WERI-Rb-1 (cell line): Measurements from ENCODE around the gene SPRY4.

Source experiments
- DNase-seq: peaks from one replicate; pipeline ENCODE4 v3.0.0-alpha.2; 2020
- H3K27ac ChIP-seq: fragments of 250-450 bp; sonication (Bioruptor Pico); 2 replicates; pipeline ENCODE4 v1.5.1; 2020; ENCODE audit warnings: mild to moderate bottlenecking, moderate library complexity
- H3K27me3 ChIP-seq: fragments of 250-450 bp; sonication (Bioruptor Pico); 2 replicates; pipeline ENCODE4 v1.5.1; 2021; ENCODE audit warnings: mild to moderate bottlenecking, low read depth, moderate library complexity; ENCODE audit not compliant: insufficient read depth, severe bottlenecking
- H3K36me3 ChIP-seq: fragments of 250-450 bp; sonication (Bioruptor Pico); 2 replicates; pipeline ENCODE4 v1.5.1; 2020; ENCODE audit warnings: mild to moderate bottlenecking, moderate library complexity
- H3K4me3 ChIP-seq: 2 replicates; pipeline ENCODE4 v1.5.1; 2011; ENCODE audit warnings: low read depth, mild to moderate bottlenecking, control low read depth, low read length
- H3K9me3 ChIP-seq: fragments of 250-450 bp; sonication (Bioruptor Pico); 2 replicates; pipeline ENCODE4 v1.5.1; 2021; ENCODE audit warnings: mild to moderate bottlenecking, moderate library complexity; ENCODE audit not compliant: severe bottlenecking
- CTCF ChIP-seq: IDR thresholded peaks from 2 replicates; pipeline ENCODE4 v1.5.1; 2011; ENCODE audit warnings: low read depth, mild to moderate bottlenecking, control low read depth, inconsistent platforms, low read length

SPRY4 gene

GRCh38 chr5:142289708-142290576, 34.9 kb downstream of the SPRY4 start:
- Histone ChIP-seq H3K36me3 (no peaks in the 10 kb centered on the region; the same call in 1 of the 2 replicates), H3K27ac (no peak overlapping the region), H3K27me3 (no peaks in the 10 kb centered on the region), H3K9me3 (peaks cover 2% of the 10 kb centered on the region), H3K4me3 (no peak overlapping the region)
- TF ChIP-seq CTCF: no peak
- no peak for DNase-seq

- Histone ChIP-seq H3K27ac (no peak overlapping the region), H3K4me3 (no peak overlapping the region), H3K36me3 (no peaks in the 10 kb centered on the region; the same call in 1 of the 2 replicates), H3K27me3 (no peaks in the 10 kb centered on the region), H3K9me3 (peaks cover 2% of the 10 kb centered on the region)
- no peak for TF ChIP-seq CTCF
- DNase-seq: no peak
Measured at GRCh38 chr5:142287973-142288313, 36.9 kb downstream of the SPRY4 start.

- Histone ChIP-seq H3K27me3 (no peaks in the 10 kb centered on the region), H3K27ac (no peak overlapping the region), H3K4me3 (no peak overlapping the region), H3K9me3 (no peaks in the 10 kb centered on the region), H3K36me3 (no peaks in the 10 kb centered on the region)
- DNase-seq: no peak
- no peak for TF ChIP-seq CTCF
Measured at GRCh38 chr5:142287096-142287972, 37.5 kb downstream of the SPRY4 start.

DNA sequence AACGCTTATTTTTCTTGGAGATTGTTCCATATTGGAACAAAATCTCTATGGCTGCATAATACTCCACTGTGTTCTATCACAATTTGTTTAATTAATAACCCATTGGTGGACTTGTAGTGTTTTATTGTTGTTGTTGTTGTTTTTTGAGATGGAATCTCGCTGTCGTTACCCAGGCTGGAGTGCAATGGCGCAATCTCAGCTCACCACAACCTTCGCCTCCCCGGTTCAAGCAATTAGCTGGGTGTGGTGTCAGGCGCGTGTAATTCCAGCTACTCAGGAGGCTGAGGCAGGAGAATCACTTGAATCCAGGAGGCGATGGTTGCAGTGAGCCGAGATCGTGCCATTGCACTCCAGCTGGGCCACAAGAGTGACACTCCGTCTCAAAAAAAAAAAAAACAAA, 38.7 kb downstream of the SPRY4 start:
- no peak for DNase-seq
- Histone ChIP-seq H3K4me3 (no peak overlapping the region), H3K9me3 (no peaks in the 10 kb centered on the region), H3K36me3 (no peaks in the 10 kb centered on the region), H3K27ac (no peak overlapping the region), H3K27me3 (no peaks in the 10 kb centered on the region)
- TF ChIP-seq CTCF: no peak

GRCh38 chr5:142283304-142283703, 41.5 kb downstream of the SPRY4 start:
- no peak for DNase-seq
- no peak for TF ChIP-seq CTCF

More at GRCh38 chr5:142283304-142283703, 41.5 kb downstream of the SPRY4 start:
- Histone ChIP-seq H3K36me3 (no peaks in the 10 kb centered on the region), H3K27me3 (no peaks in the 10 kb centered on the region), H3K4me3 (no peak overlapping the region), H3K9me3 (no peaks in the 10 kb centered on the region), H3K27ac (no peak overlapping the region)
